ENCODE data around the gene SRPRB. TPM values are rescaled to one million over a fixed set of nuclear protein-coding genes. Genes with fewer than 3 reads are reported as not detected.

The SRPRB gene
- total RNA-seq, 1 donor from 2014 or later, result 22.9 TPM

GRCh38 chr3:133783762-133784161, 21.9 kb upstream of the SRPRB start:
- Mint-ChIP-seq H3K9me3 (ENCODE audit: unreplicated experiment) (no peaks in the 10 kb centered on the region), H3K27me3 (ENCODE audit: unreplicated experiment) (peaks cover 2% of the 10 kb centered on the region), H3K4me1 (ENCODE audit: unreplicated experiment) (no peaks in the 10 kb centered on the region), H3K27ac (ENCODE audit: unreplicated experiment) (no peak overlapping the region), H3K36me3 (ENCODE audit: low read depth, unreplicated experiment) (no peaks in the 10 kb centered on the region), H3K4me3 (ENCODE audit: unreplicated experiment) (no peak overlapping the region)
- TF ChIP-seq, protein P1, sequence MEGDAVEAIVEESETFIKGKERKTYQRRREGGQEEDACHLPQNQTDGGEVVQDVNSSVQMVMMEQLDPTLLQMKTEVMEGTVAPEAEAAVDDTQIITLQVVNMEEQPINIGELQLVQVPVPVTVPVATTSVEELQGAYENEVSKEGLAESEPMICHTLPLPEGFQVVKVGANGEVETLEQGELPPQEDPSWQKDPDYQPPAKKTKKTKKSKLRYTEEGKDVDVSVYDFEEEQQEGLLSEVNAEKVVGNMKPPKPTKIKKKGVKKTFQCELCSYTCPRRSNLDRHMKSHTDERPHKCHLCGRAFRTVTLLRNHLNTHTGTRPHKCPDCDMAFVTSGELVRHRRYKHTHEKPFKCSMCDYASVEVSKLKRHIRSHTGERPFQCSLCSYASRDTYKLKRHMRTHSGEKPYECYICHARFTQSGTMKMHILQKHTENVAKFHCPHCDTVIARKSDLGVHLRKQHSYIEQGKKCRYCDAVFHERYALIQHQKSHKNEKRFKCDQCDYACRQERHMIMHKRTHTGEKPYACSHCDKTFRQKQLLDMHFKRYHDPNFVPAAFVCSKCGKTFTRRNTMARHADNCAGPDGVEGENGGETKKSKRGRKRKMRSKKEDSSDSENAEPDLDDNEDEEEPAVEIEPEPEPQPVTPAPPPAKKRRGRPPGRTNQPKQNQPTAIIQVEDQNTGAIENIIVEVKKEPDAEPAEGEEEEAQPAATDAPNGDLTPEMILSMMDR (IDR thresholded peaks at IDR 0.05; ENCODE audit: unreplicated experiment), result no peak
- no peak for DNase-seq (ENCODE audit: low spot score)

- no peaks in the 10 kb centered on the region for H3K27me3 Mint-ChIP-seq (ENCODE audit: unreplicated experiment)
- H3K4me3 Mint-ChIP-seq (ENCODE audit: unreplicated experiment), result no peak overlapping the region
- H3K4me1 Mint-ChIP-seq (ENCODE audit: unreplicated experiment), result no peaks in the 10 kb centered on the region
- DNase-seq (ENCODE audit: low spot score), result no peak
- H3K27ac Mint-ChIP-seq (ENCODE audit: unreplicated experiment), result no peak overlapping the region
- peaks cover 4% of the 10 kb centered on the region for H3K36me3 Mint-ChIP-seq (ENCODE audit: low read depth, unreplicated experiment)
- no peaks in the 10 kb centered on the region for H3K9me3 Mint-ChIP-seq (ENCODE audit: unreplicated experiment)
- TF ChIP-seq, protein P1 (IDR thresholded peaks at IDR 0.05; ENCODE audit: unreplicated experiment), result no peak
Measured at GRCh38 chr3:133788024-133788423, 17.6 kb upstream of the SRPRB start.

DNA sequence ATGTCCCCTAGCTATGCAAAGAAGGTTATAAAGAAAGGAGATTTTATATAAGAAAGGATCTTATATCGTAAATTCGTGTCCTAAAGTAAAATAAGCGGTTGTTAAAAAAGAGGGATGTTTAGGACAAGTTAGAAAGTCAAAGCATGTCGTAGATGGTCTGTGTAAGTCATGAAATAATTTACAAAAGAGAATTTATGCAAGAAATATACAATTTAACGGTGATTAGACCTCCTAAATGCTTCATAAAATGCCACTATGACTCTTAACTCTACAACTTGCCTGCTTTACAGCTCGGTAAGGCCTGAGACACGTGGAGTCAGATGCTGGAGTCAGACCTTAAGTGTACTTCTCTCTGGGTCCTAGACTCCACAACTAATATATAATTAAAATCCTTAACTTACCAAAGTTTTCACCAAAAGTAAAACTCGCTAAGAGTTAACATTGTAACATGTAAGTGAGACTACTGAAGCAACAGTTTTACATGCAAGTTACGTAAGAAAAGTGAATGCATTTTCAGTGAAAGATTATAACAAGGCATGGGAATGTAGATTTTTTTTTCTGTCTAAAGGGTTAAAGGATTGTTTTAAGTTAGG, 13.3 kb upstream of the SRPRB start:
- DNase-seq (ENCODE audit: low spot score), result no peak
- Mint-ChIP-seq H3K27me3 (ENCODE audit: unreplicated experiment) (no peaks in the 10 kb centered on the region), H3K27ac (ENCODE audit: unreplicated experiment) (no peak overlapping the region), H3K4me1 (ENCODE audit: unreplicated experiment) (no peaks in the 10 kb centered on the region), H3K9me3 (ENCODE audit: unreplicated experiment) (no peaks in the 10 kb centered on the region), H3K4me3 (ENCODE audit: unreplicated experiment) (no peak overlapping the region), H3K36me3 (ENCODE audit: low read depth, unreplicated experiment) (peaks cover 8% of the 10 kb centered on the region)
- TF ChIP-seq, protein P1 (IDR thresholded peaks at IDR 0.05; ENCODE audit: unreplicated experiment), result no peak

DNA sequence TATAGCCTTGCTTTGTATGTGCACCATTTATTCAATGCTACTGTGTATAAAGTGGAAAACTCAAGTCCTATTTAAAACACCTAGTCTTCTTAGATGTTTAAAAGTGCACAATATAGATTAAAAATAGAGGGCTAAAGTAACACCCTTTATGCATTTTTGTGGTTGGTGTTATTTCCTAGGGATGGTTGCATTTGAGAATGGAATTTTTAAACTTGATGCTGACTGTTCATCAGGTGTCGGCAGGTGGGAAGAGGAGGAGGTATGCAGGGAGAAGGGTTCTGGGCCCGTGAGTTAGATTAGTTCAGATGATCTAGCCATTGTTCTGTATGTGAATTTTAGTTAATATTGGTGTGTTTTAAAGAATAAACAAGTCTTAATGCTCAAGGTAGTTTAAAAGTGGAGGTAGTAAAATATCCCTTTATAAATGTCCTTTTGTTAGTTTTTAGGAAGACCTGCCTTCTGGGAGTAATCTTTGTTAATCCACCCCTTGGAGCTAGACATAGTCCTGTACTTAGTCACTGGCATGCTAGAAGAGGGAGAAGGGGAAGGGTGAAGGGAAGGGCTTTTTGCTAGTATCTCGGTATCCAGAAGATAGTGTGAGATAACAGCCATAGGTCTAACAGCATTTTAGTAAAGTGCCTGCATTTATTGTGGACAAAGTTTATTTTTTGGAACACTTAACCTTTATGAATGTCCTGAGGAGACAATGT, 8.1 kb upstream of the SRPRB start:
- Mint-ChIP-seq H3K27me3 (ENCODE audit: unreplicated experiment) (no peaks in the 10 kb centered on the region), H3K9me3 (ENCODE audit: unreplicated experiment) (no peaks in the 10 kb centered on the region), H3K4me3 (ENCODE audit: unreplicated experiment) (no peak overlapping the region), H3K4me1 (ENCODE audit: unreplicated experiment) (no peaks in the 10 kb centered on the region), H3K27ac (ENCODE audit: unreplicated experiment) (no peak overlapping the region), H3K36me3 (ENCODE audit: low read depth, unreplicated experiment) (peaks cover 4% of the 10 kb centered on the region)
- TF ChIP-seq, protein P1 (IDR thresholded peaks at IDR 0.05; ENCODE audit: unreplicated experiment), result no peak
- no peak for DNase-seq (ENCODE audit: low spot score)
